Right lung (tissue), 10 donors: Measurements from ENCODE around the gene TFRC. TPM values are rescaled to one million over a fixed set of nuclear protein-coding genes. Genes with fewer than 3 reads are reported as not detected.
"Not testable (repeated sequence)": the region's sequence is repeated elsewhere in the genome, so short reads cannot be mapped to it uniquely, and the experiment has no call there.

Source experiments
- DNase-seq, 2 donors: peaks; one replicate each; pipeline ENCODE4 v3.0.0-alpha.2; 2013
- long read RNA-seq, 8 donors: transcript quantifications; one replicate each; lab custom pipeline, GENCODE V29; 2026
- polyA plus RNA-seq, 5 donors: library from polyadenylated mRNA; unstranded; fragments of 120-200 nt; gene quantifications; one replicate each; pipeline versions ENCODE4 v1.2.1 to v1.2.3, GENCODE V29; 2013; ENCODE audit warnings: inconsistent platforms in 1 of 5, low replicate concordance in 1 of 5; ENCODE audit not compliant: insufficient read length in 5 of 5, insufficient read depth in 1 of 5

The TFRC gene
- 10 to 100 TPM; 32.4 to 56.9 (median 44.8) TPM for polyA plus RNA-seq
- long read RNA-seq, donor 1, full-length matches to known transcripts, result 3 of 3 reads
- long read RNA-seq, donor 1, partial matches to known transcripts, result 0 of 3 reads
- long read RNA-seq, donor 1, other reads (novel, unspliced or antisense), result 0 of 3 reads
- long read RNA-seq, donor 2, full-length matches to known transcripts, result 7 of 7 reads
- long read RNA-seq, donor 2, partial matches to known transcripts, result 0 of 7 reads
- long read RNA-seq, donor 2, other reads (novel, unspliced or antisense), result 0 of 7 reads
- long read RNA-seq, donor 3, full-length matches to known transcripts, result 1 of 1 reads
- long read RNA-seq, donor 3, partial matches to known transcripts, result 0 of 1 reads
- long read RNA-seq, donor 3, other reads (novel, unspliced or antisense), result 0 of 1 reads
- long read RNA-seq, donor 4, full-length matches to known transcripts, result 3 of 3 reads
- long read RNA-seq, donor 4, partial matches to known transcripts, result 0 of 3 reads
- long read RNA-seq, donor 4, other reads (novel, unspliced or antisense), result 0 of 3 reads
- long read RNA-seq, donor 5, full-length matches to known transcripts, result 4 of 16 reads
- long read RNA-seq, donor 5, partial matches to known transcripts, result 12 of 16 reads
- long read RNA-seq, donor 5, other reads (novel, unspliced or antisense), result 0 of 16 reads
- long read RNA-seq, donor 6, full-length matches to known transcripts, result 3 of 3 reads
- long read RNA-seq, donor 6, partial matches to known transcripts, result 0 of 3 reads
- long read RNA-seq, donor 6, other reads (novel, unspliced or antisense), result 0 of 3 reads
- long read RNA-seq, donor 7, full-length matches to known transcripts, result 5 of 5 reads
- long read RNA-seq, donor 7, partial matches to known transcripts, result 0 of 5 reads
- long read RNA-seq, donor 7, other reads (novel, unspliced or antisense), result 0 of 5 reads
- long read RNA-seq, donor 8, full-length matches to known transcripts, result 1 of 1 reads
- long read RNA-seq, donor 8, partial matches to known transcripts, result 0 of 1 reads
- long read RNA-seq, donor 8, other reads (novel, unspliced or antisense), result 0 of 1 reads

- peak; percentile 92 to 94 for DNase-seq
Measured at GRCh38 chr3:196081834-196082618, at the start of gene TFRC. Gene TFRC (minus strand): TSS chr3:196082090. CDS start chr3:196077099, 4,991 bp downstream.

GRCh38 chr3:196128172-196128843, 46.4 kb upstream of the TFRC start:
- no peak for DNase-seq

- DNase-seq, result no peak
Measured at GRCh38 chr3:196127308-196128040, 45.6 kb upstream of the TFRC start.

- DNase-seq, result no peak
Measured at GRCh38 chr3:196124608-196125007, 42.7 kb upstream of the TFRC start.

GRCh38 chr3:196122688-196123046, 40.8 kb upstream of the TFRC start:
- no peak for DNase-seq

GRCh38 chr3:196122021-196122687, 40.3 kb upstream of the TFRC start:
- DNase-seq, result no peak

- DNase-seq, result no peak
Measured at GRCh38 chr3:196121066-196121465, 39.2 kb upstream of the TFRC start.

- no peak for DNase-seq
Measured at GRCh38 chr3:196120291-196120951, 38.5 kb upstream of the TFRC start.

GRCh38 chr3:196117809-196118208, 35.9 kb upstream of the TFRC start:
- DNase-seq, result no peak

- no peak for DNase-seq
Measured at GRCh38 chr3:196115678-196116083, 33.8 kb upstream of the TFRC start.

- DNase-seq, result no peak
Measured at GRCh38 chr3:196111939-196112386, 30.1 kb upstream of the TFRC start.

- DNase-seq, result no peak
Measured at GRCh38 chr3:196108075-196108743, 26.3 kb upstream of the TFRC start.

GRCh38 chr3:196104707-196105106, 22.8 kb upstream of the TFRC start:
- not testable (repeated sequence) for DNase-seq

- DNase-seq, result not testable (repeated sequence)
Measured at GRCh38 chr3:196098365-196098980, 16.6 kb upstream of the TFRC start.

GRCh38 chr3:196097373-196098154, 15.7 kb upstream of the TFRC start:
- no peak for DNase-seq

GRCh38 chr3:196096382-196096953, 14.6 kb upstream of the TFRC start:
- DNase-seq, result no peak
